ENCODE measurements around the gene SIL1. TPM values are rescaled to one million over a fixed set of nuclear protein-coding genes. Genes with fewer than 3 reads are reported as not detected.

SIL1 gene
- total RNA-seq, 1 experiment from 2014 or later, result 114 TPM

GRCh38 chr5:139130214-139130613 is 68.0 kb downstream of the SIL1 start:
- intact Hi-C loops (cut with micrococcal nuclease), result no loop called here
- Mint-ChIP-seq H3K27me3 (ENCODE audit: insufficient read depth, unreplicated experiment) (no peaks in the 10 kb centered on the region), H3K4me1 (ENCODE audit: insufficient read depth, unreplicated experiment) (no peaks in the 10 kb centered on the region), H3K36me3 (ENCODE audit: insufficient read depth, unreplicated experiment) (peaks cover 7% of the 10 kb centered on the region), H3K27ac (ENCODE audit: low read depth, unreplicated experiment) (no peak overlapping the region), H3K4me3 (ENCODE audit: unreplicated experiment) (no peak overlapping the region), H3K9me3 (ENCODE audit: unreplicated experiment) (no peaks in the 10 kb centered on the region)
- DNase-seq (ENCODE audit: unreplicated experiment), result no peak
- CTCF ChIA-PET, result interaction anchor here (1.7 kb wide), 1 partner anchor 9 kb away, joined by 5 read pairs; no protein-coding TSS in a partner anchor
- TF ChIP-seq, protein P1, sequence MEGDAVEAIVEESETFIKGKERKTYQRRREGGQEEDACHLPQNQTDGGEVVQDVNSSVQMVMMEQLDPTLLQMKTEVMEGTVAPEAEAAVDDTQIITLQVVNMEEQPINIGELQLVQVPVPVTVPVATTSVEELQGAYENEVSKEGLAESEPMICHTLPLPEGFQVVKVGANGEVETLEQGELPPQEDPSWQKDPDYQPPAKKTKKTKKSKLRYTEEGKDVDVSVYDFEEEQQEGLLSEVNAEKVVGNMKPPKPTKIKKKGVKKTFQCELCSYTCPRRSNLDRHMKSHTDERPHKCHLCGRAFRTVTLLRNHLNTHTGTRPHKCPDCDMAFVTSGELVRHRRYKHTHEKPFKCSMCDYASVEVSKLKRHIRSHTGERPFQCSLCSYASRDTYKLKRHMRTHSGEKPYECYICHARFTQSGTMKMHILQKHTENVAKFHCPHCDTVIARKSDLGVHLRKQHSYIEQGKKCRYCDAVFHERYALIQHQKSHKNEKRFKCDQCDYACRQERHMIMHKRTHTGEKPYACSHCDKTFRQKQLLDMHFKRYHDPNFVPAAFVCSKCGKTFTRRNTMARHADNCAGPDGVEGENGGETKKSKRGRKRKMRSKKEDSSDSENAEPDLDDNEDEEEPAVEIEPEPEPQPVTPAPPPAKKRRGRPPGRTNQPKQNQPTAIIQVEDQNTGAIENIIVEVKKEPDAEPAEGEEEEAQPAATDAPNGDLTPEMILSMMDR (IDR thresholded peaks at IDR 0.05; ENCODE audit: unreplicated experiment), result no peak
- POLR2A ChIA-PET, result interaction anchor here (0.7 to 1.2 kb wide), 2 partner anchors 10 to 68 kb away, joined by 3 to 5 read pairs; partner anchors contain the start of gene SIL1
- no TSS peak for BruUV-seq (replicated peaks)

DNA sequence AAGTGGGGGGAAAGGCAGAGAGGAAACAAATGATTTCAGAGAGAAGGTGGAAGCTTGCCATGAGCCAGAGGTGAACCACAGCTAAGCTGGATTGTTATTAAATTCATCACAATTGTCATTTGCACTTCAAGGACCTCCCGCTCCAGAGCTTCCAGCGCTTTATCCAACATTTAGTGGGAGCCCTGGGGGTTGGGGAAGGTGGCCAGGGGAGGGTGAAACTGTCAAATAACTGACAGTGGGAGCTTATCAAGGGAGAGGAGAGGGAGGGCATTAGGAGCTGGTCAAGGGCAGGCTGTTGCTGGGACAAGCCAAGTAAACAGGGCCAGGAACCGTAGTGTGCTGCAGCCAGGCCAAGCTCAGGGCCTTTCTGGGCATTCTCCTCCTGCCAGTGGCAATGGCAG is 71.5 kb downstream of the SIL1 start:
- intact Hi-C loops (cut with micrococcal nuclease), result no loop called here
- POLR2A ChIA-PET, result interaction anchor here (0.6 to 1.1 kb wide), 4 partner anchors 8 to 105 kb away, joined by 3 read pairs; no protein-coding TSS in a partner anchor

DNA sequence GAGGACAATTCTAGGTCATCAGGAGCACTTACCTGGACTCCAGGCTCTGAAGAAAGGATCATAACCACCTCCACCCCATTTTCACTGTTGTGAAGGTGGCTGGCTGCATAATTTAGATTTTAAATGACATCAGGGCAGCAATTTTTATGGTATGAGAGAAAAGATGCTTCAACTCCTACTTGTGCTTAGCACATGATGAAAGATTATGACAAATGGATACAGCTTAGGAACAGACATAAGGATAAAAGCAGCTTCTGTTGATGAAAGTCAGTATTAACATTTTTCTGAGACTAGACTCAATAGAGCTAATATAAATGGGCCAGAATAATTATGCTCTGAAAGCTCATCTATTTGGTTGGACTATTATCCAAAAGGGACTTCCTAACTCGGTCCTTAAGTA is 72.2 kb downstream of the SIL1 start:
- TF ChIP-seq, protein P1 (IDR thresholded peaks at IDR 0.05; ENCODE audit: unreplicated experiment), result no peak
- intact Hi-C loops (cut with micrococcal nuclease), result no loop called here
- H3K4me3 Mint-ChIP-seq (ENCODE audit: unreplicated experiment), result no peak overlapping the region
- POLR2A ChIA-PET, result interaction anchor here (0.6 to 1.1 kb wide), 4 partner anchors 8 to 104 kb away, joined by 3 read pairs; no protein-coding TSS in a partner anchor
- H3K36me3 Mint-ChIP-seq (ENCODE audit: insufficient read depth, unreplicated experiment), result peaks cover 44% of the 10 kb centered on the region
- H3K9me3 Mint-ChIP-seq (ENCODE audit: unreplicated experiment), result no peaks in the 10 kb centered on the region
- TSS peak; percentile 6 for BruUV-seq (replicated peaks)
- no peaks in the 10 kb centered on the region for H3K4me1 Mint-ChIP-seq (ENCODE audit: insufficient read depth, unreplicated experiment)
- no peak overlapping the region for H3K27ac Mint-ChIP-seq (ENCODE audit: low read depth, unreplicated experiment)
- no peaks in the 10 kb centered on the region for H3K27me3 Mint-ChIP-seq (ENCODE audit: insufficient read depth, unreplicated experiment)
- DNase-seq (ENCODE audit: unreplicated experiment), result no peak
- CTCF ChIA-PET, result interaction anchor here (0.8 kb wide), 1 partner anchor 9 kb away, joined by 3 read pairs; no protein-coding TSS in a partner anchor

More for the DNA sequence above, 71.5 kb downstream of the SIL1 start:
- no TSS peak for BruUV-seq (replicated peaks)
- Mint-ChIP-seq H3K9me3 (ENCODE audit: unreplicated experiment) (no peaks in the 10 kb centered on the region), H3K4me1 (ENCODE audit: insufficient read depth, unreplicated experiment) (no peaks in the 10 kb centered on the region), H3K27me3 (ENCODE audit: insufficient read depth, unreplicated experiment) (no peaks in the 10 kb centered on the region), H3K27ac (ENCODE audit: low read depth, unreplicated experiment) (no peak overlapping the region), H3K36me3 (ENCODE audit: insufficient read depth, unreplicated experiment) (peaks cover 41% of the 10 kb centered on the region), H3K4me3 (ENCODE audit: unreplicated experiment) (no peak overlapping the region)
- TF ChIP-seq, protein P1 (IDR thresholded peaks at IDR 0.05; ENCODE audit: unreplicated experiment), result no peak
- CTCF ChIA-PET, result interaction anchor here (0.6 to 1.7 kb wide), 3 partner anchors 12 to 222 kb away, joined by 3 to 4 read pairs (median 4); no protein-coding TSS in a partner anchor
- DNase-seq (ENCODE audit: unreplicated experiment), result no peak

- Mint-ChIP-seq H3K27ac (ENCODE audit: low read depth, unreplicated experiment) (no peak overlapping the region), H3K4me3 (ENCODE audit: unreplicated experiment) (no peak overlapping the region), H3K27me3 (ENCODE audit: insufficient read depth, unreplicated experiment) (no peaks in the 10 kb centered on the region), H3K4me1 (ENCODE audit: insufficient read depth, unreplicated experiment) (no peaks in the 10 kb centered on the region), H3K36me3 (ENCODE audit: insufficient read depth, unreplicated experiment) (peaks cover 49% of the 10 kb centered on the region), H3K9me3 (ENCODE audit: unreplicated experiment) (no peaks in the 10 kb centered on the region)
- ChIA-PET CTCF (no interaction called here), POLR2A (no interaction called here)
- TF ChIP-seq, protein P1 (IDR thresholded peaks at IDR 0.05; ENCODE audit: unreplicated experiment), result no peak
- no peak for DNase-seq (ENCODE audit: unreplicated experiment)
- no TSS peak for BruUV-seq (replicated peaks)
- intact Hi-C loops (cut with micrococcal nuclease), result no loop called here
Measured at GRCh38 chr5:139124774-139125520, 73.2 kb downstream of the SIL1 start.

Data from MCF 10A (cell line).